ENCODE measurements around the gene MEIS1. TPM values are rescaled to one million over a fixed set of nuclear protein-coding genes. Genes with fewer than 3 reads are reported as not detected.

MEIS1 gene
- total and polyA plus RNA-seq, 2 donors (not counting 1 experiment from before 2014, with no cell fraction given): 0.03 TPM; not detected in 1

DNA sequence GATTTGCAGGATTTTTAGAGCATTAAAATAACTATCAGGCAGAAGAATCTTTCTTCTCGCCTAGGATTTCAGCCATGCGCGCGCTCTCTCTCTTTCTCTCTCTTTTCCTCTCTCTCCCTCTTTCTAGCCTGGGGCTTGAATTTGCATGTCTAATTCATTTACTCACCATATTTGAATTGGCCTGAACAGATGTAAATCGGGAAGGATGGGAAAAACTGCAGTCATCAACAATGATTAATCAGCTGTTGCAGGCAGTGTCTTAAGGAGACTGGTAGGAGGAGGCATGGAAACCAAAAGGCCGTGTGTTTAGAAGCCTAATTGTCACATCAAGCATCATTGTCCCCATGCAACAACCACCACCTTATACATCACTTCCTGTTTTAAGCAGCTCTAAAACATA is 137.0 kb downstream of the MEIS1 start:
- intact Hi-C loops (cut with micrococcal nuclease): no loop called here

DNA sequence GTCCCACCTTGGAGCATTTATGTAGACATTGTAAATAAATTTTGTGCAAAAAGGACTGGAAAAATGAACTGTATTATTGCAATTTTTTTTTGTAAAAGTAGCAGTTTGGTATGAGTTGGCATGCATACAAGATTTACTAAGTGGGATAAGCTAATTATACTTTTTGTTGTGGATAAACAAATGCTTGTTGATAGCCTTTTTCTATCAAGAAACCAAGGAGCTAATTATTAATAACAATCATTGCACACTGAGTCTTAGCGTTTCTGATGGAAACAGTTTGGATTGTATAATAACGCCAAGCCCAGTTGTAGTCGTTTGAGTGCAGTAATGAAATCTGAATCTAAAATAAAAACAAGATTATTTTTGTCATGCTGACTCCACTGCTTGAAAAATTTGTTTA is 137.5 kb downstream of the MEIS1 start:
- intact Hi-C loops (cut with micrococcal nuclease): no loop called here
- Histone ChIP-seq H3K79me2 (ENCODE audit: control insufficient read depth, insufficient read depth, low read length) (no peaks in the 10 kb centered on the region), H3K27me3 (replicated peaks in 1 of 4; ENCODE audit: control extremely low read depth in 1 of 4, control insufficient read depth in 3 of 4, insufficient read depth in 4 of 4, low read length in 3 of 4) (peaks cover 0 to 43% (median 32%) of the 10 kb centered on the region in 4 experiments), H3K9me3 (ENCODE audit: control extremely low read depth in 1 of 3, control insufficient read depth in 2 of 3, insufficient read depth in 1 of 3, low read length in 2 of 3) (peaks cover 0 to 20% (median 0%) of the 10 kb centered on the region in 3 donors), H3K9ac (ENCODE audit: low read length) (no peak overlapping the region), H4K20me1 (ENCODE audit: control insufficient read depth, insufficient read depth, low read length, poor library complexity, severe bottlenecking) (no peaks in the 10 kb centered on the region), H3K4me1 (ENCODE audit: control insufficient read depth in 2 of 2, insufficient read depth in 2 of 2, low read length in 2 of 2) (peaks cover 22 to 28% of the 10 kb centered on the region in 2 donors), H2AFZ (ENCODE audit: insufficient read depth, low read depth, low read length, poor library complexity, severe bottlenecking) (no peak overlapping the region), H3K36me3 (replicated peaks in 1 of 2; ENCODE audit: control extremely low read depth in 1 of 2, control insufficient read depth in 1 of 2, extremely low read depth in 1 of 2, insufficient read depth in 2 of 2, low read length in 1 of 2) (no peaks in the 10 kb centered on the region), H3K27ac (ENCODE audit: low read length in 2 of 2) (no peak overlapping the region), H3K4me2 (replicated peaks; ENCODE audit: low read depth, low read length, poor library complexity, severe bottlenecking) (no peak overlapping the region), H3K4me3 (ENCODE audit: control extremely low read depth in 1 of 5, extremely low read depth in 1 of 5, insufficient read depth in 1 of 5, low read depth in 2 of 5, low read length in 4 of 5) (no peak overlapping the region)
- peaks cover 14% of the 10 kb centered on the region for H3K4me1 Mint-ChIP-seq
- ChIA-PET CTCF (no interaction called here), POLR2A (no interaction called here)
- TF ChIP-seq CTCF (IDR thresholded peaks at IDR 0.05): no peak
- TF ChIP-seq EZH2 (IDR thresholded peaks at IDR 0.05; ENCODE audit: borderline replicate concordance, insufficient read depth, low read depth, low read length, poor library complexity, severe bottlenecking): no peak
- whole genome bisulfite sequencing (ENCODE audit: insufficient coverage): no CpG with 5 or more reads among the region's 3 CpGs
- no peak overlapping the region for H3K27ac Mint-ChIP-seq
- peaks cover 33% of the 10 kb centered on the region for H3K27me3 Mint-ChIP-seq
- no peak overlapping the region for H3K4me3 Mint-ChIP-seq
- no peaks in the 10 kb centered on the region for H3K9me3 Mint-ChIP-seq (ENCODE audit: insufficient read depth)
- no peak for ATAC-seq (ENCODE audit: low read depth)
- no peak for DNase-seq

More for the DNA sequence above, 137.0 kb downstream of the MEIS1 start:
- H3K9me3 Mint-ChIP-seq (ENCODE audit: insufficient read depth): no peaks in the 10 kb centered on the region
- no peaks in the 10 kb centered on the region for H3K79me2 ChIP-seq (ENCODE audit: control insufficient read depth, insufficient read depth, low read length)
- no peaks in the 10 kb centered on the region for H3K36me3 ChIP-seq (replicated peaks in 1 of 2; ENCODE audit: control extremely low read depth in 1 of 2, control insufficient read depth in 1 of 2, extremely low read depth in 1 of 2, insufficient read depth in 2 of 2, low read length in 1 of 2)
- peaks cover 0 to 16% (median 0%) of the 10 kb centered on the region in 3 donors for H3K9me3 ChIP-seq (ENCODE audit: control extremely low read depth in 1 of 3, control insufficient read depth in 2 of 3, insufficient read depth in 1 of 3, low read length in 2 of 3)
- no peak overlapping the region for H3K4me3 Mint-ChIP-seq
- POLR2A ChIA-PET: no interaction called here
- no peak overlapping the region for H2AFZ ChIP-seq (ENCODE audit: insufficient read depth, low read depth, low read length, poor library complexity, severe bottlenecking)
- CTCF ChIA-PET: no interaction called here
- no peak overlapping the region for H3K4me3 ChIP-seq (ENCODE audit: control extremely low read depth in 1 of 5, extremely low read depth in 1 of 5, insufficient read depth in 1 of 5, low read depth in 2 of 5, low read length in 4 of 5)
- peaks cover 0 to 39% (median 29%) of the 10 kb centered on the region in 4 experiments for H3K27me3 ChIP-seq (replicated peaks in 1 of 4; ENCODE audit: control extremely low read depth in 1 of 4, control insufficient read depth in 3 of 4, insufficient read depth in 4 of 4, low read length in 3 of 4)
- H3K27ac ChIP-seq (ENCODE audit: low read length in 2 of 2): no peak overlapping the region
- H3K4me1 ChIP-seq (ENCODE audit: control insufficient read depth in 2 of 2, insufficient read depth in 2 of 2, low read length in 2 of 2): peaks cover 22 to 23% of the 10 kb centered on the region in 2 donors
- 90% methylated on average over 5 of the region's 6 CpGs for WGBS (ENCODE audit: insufficient coverage)
- no peak for DNase-seq
- no peak overlapping the region for H3K9ac ChIP-seq (ENCODE audit: low read length)
- no peak for ATAC-seq (ENCODE audit: low read depth)
- H4K20me1 ChIP-seq (ENCODE audit: control insufficient read depth, insufficient read depth, low read length, poor library complexity, severe bottlenecking): no peaks in the 10 kb centered on the region
- no peak overlapping the region for H3K4me2 ChIP-seq (replicated peaks; ENCODE audit: low read depth, low read length, poor library complexity, severe bottlenecking)
- no peak for TF ChIP-seq EZH2 (IDR thresholded peaks at IDR 0.05; ENCODE audit: borderline replicate concordance, insufficient read depth, low read depth, low read length, poor library complexity, severe bottlenecking)
- no peak for TF ChIP-seq CTCF (IDR thresholded peaks at IDR 0.05)
- H3K4me1 Mint-ChIP-seq: peaks cover 12% of the 10 kb centered on the region
- peaks cover 29% of the 10 kb centered on the region for H3K27me3 Mint-ChIP-seq
- no peak overlapping the region for H3K27ac Mint-ChIP-seq

All from B cell (primary cell).